A549 (cell line): Measurements from ENCODE around the gene LGI1. TPM values are rescaled to one million over a fixed set of nuclear protein-coding genes. Genes with fewer than 3 reads are reported as not detected.

Experiments used
- ATAC-seq, 2 experiments: fragments of 200-7000 bp in 1 of 2; fragments of >200 bp in 1 of 2; cut with Nextera tagmentation in 1 of 2; cut with Tn5 transposase in 1 of 2; 3 replicates each; pipeline versions ENCODE4 v1.8.0 to v1.9.1; 2018 to 2020; ENCODE audit warnings: mild to moderate bottlenecking in 1 of 2, moderate library complexity in 1 of 2
- CTCF ChIA-PET: fragments of 300-600 bp; sonication (Branson Sonifier 250); formaldehyde crosslinking; extraction: SDS; loops from one replicate; lab custom pipeline; 2021; ENCODE audit warnings: antibody characterized with exemption, inconsistent platforms; lab: Yijun Ruan, JAX
- POLR2A ChIA-PET: fragments of 350-600 bp; formaldehyde crosslinking; extraction: SDS; loops from one replicate; lab custom pipeline; 2021; ENCODE audit warnings: antibody characterized with exemption, inconsistent platforms; lab: Yijun Ruan, JAX
- DNase-seq, 2 experiments: peaks; one replicate each; pipeline versions ENCODE4 v3.0.0 to v3.0.0-alpha.2; 2011 to 2016; ENCODE audit warnings: low read depth in 1 of 2, low spot score in 1 of 2
- FAIRE-seq: peaks from 2 replicates; lab custom pipeline; 2011; peaks lifted over from hg19 to GRCh38; lab: Jason Lieb, UNC
- H3K27ac ChIP-seq, 2 experiments: fragments of >200 bp; sonication (Bioruptor Twin); formaldehyde crosslinking; 3 replicates each; pipeline ENCODE4 v1.5.1; 2016 to 2017
- H3K4me1 ChIP-seq: fragments of >200 bp; sonication (Bioruptor Twin); formaldehyde crosslinking; 3 replicates; pipeline ENCODE4 v1.6.1; 2016
- H3K4me2 ChIP-seq: fragments of >200 bp; sonication (Bioruptor Twin); formaldehyde crosslinking; 3 replicates; pipeline ENCODE4 v1.6.1; 2016
- H3K4me3 ChIP-seq: fragments of >200 bp; sonication (Bioruptor Twin); formaldehyde crosslinking; 3 replicates; pipeline ENCODE4 v1.5.1; 2016
- H3K9me3 ChIP-seq: fragments of >200 bp; sonication (Bioruptor Twin); formaldehyde crosslinking; 3 replicates; pipeline ENCODE4 v1.6.1; 2016
- BHLHE40 ChIP-seq: IDR thresholded peaks from 2 replicates; pipeline ENCODE4 v1.6.1; 2012; ENCODE audit warnings: low read depth, low read length, inconsistent platforms
- CBX8 ChIP-seq: fragments of 200-600 bp; sonication (generic); IDR thresholded peaks from 2 replicates; pipeline ENCODE4 v1.6.1; 2016
- E2F6 ChIP-seq: IDR thresholded peaks from 2 replicates; pipeline ENCODE4 v1.6.1; 2012; ENCODE audit warnings: low read depth, borderline replicate concordance
- EHMT2 ChIP-seq: fragments of 200-600 bp; sonication (generic); IDR thresholded peaks from 2 replicates; pipeline ENCODE4 v1.6.1; 2016; ENCODE audit warnings: antibody characterized with exemption, low read depth, mild to moderate bottlenecking, moderate library complexity
- FOSB ChIP-seq: fragments of 250-450 bp; sonication (Bioruptor Pico); IDR thresholded peaks from 2 replicates; pipeline ENCODE4 v1.5.0; 2020; ENCODE audit warnings: mild to moderate bottlenecking, moderate library complexity
- FOXS1 ChIP-seq: fragments of 250-450 bp; sonication (Bioruptor Pico); IDR thresholded peaks from 2 replicates; pipeline ENCODE4 v1.5.0; 2020; ENCODE audit warnings: mild to moderate bottlenecking, moderate library complexity
- HDAC2 ChIP-seq: fragments of 200-600 bp; sonication (generic); IDR thresholded peaks from 2 replicates; pipeline ENCODE4 v1.6.1; 2016
- HES2 ChIP-seq: fragments of >200 bp; sonication (Bioruptor Twin); formaldehyde crosslinking; IDR thresholded peaks from 2 replicates; pipeline ENCODE4 v1.6.1; 2016
- HEYL ChIP-seq: fragments of 250-450 bp; sonication (Bioruptor Pico); IDR thresholded peaks from 2 replicates; pipeline ENCODE4 v1.8.0; 2021; ENCODE audit warnings: mild to moderate bottlenecking, moderate library complexity
- HOXB5 ChIP-seq: fragments of 250-450 bp; sonication (Bioruptor Pico); IDR thresholded peaks from 2 replicates; pipeline ENCODE4 v1.5.0; 2020; ENCODE audit warnings: mild to moderate bottlenecking, moderate library complexity
- JUN ChIP-seq, 2 experiments: fragments of >200 bp; sonication (Bioruptor Twin); formaldehyde crosslinking; IDR thresholded peaks; 2 replicates in 1 of 2; 3 replicates in 1 of 2; pipeline ENCODE4 v1.6.1; 2016 to 2017
- KDM1A ChIP-seq: fragments of 200-600 bp; sonication (generic); IDR thresholded peaks from 2 replicates; pipeline ENCODE4 v1.6.1; 2016; ENCODE audit warnings: low read depth, mild to moderate bottlenecking
- NR3C1 ChIP-seq: fragments of >200 bp; sonication (Bioruptor Twin); formaldehyde crosslinking; IDR thresholded peaks from 3 replicates; pipeline ENCODE4 v1.6.1; 2017
- POLR2AphosphoS2 ChIP-seq: conservative IDR thresholded peaks from 2 replicates; pipeline ENCODE4 v1.6.1; 2012; ENCODE audit warnings: low read length, improper control_type of control experiment, inconsistent platforms
- RAD21 ChIP-seq, 2 experiments: fragments of >200 bp in 1 of 2; sonication (Bioruptor Twin) in 1 of 2; formaldehyde crosslinking in 1 of 2; IDR thresholded peaks in 1 of 2; conservative IDR thresholded peaks in 1 of 2; 2 replicates in 1 of 2; 3 replicates in 1 of 2; pipeline ENCODE4 v1.6.1; 2012 to 2018; ENCODE audit warnings: inconsistent platforms in 1 of 2
- RCOR1 ChIP-seq: fragments of 150-350 bp; IDR thresholded peaks from 2 replicates; pipeline ENCODE4 v1.6.1; 2014; ENCODE audit warnings: antibody characterized with exemption, low read length, low read depth
- RFX5 ChIP-seq: fragments of 450-650 bp; IDR thresholded peaks from 2 replicates; pipeline ENCODE4 v1.7.1; 2014; ENCODE audit warnings: antibody characterized with exemption, mild to moderate bottlenecking, moderate library complexity
- RNF2 ChIP-seq: fragments of 200-600 bp; sonication (generic); IDR thresholded peaks from 2 replicates; pipeline ENCODE4 v1.6.1; 2016; ENCODE audit warnings: low read depth, mild to moderate bottlenecking, antibody characterized with exemption, moderate library complexity, borderline replicate concordance
- TFCP2L1 ChIP-seq: fragments of 250-450 bp; sonication (Bioruptor Pico); IDR thresholded peaks from 2 replicates; pipeline ENCODE4 v1.5.0; 2021; ENCODE audit warnings: mild to moderate bottlenecking
- ZFP36 ChIP-seq: fragments of 450-650 bp; IDR thresholded peaks from 2 replicates; pipeline ENCODE4 v1.6.1; 2014; ENCODE audit warnings: borderline replicate concordance; ENCODE audit not compliant: partially characterized antibody
- WGBS: methylation state at CpG from one replicate; pipeline ENCODE4 v1.1.6; 2017; ENCODE audit errors: missing lambda C conversion rate; 5-methylcytosine and 5-hydroxymethylcytosine counted together
- polyA plus RNA-seq, 4 experiments: library from polyadenylated mRNA; depleted of rRNA in 3 of 4; stranded (reverse); fragments of >200 nt; fragmentation: RNase III in 1 of 4; extraction: RNeasy Plus Mini Kit Qiagen cat#74134 plus additional on column Dnase treatment in 1 of 4; gene quantifications; 2 replicates in 3 of 4; 3 replicates in 1 of 4; pipeline ENCODE4 v1.2.3, GENCODE V29; 2011 to 2017
- TF ChIP-seq, protein P1 (sequence below): IDR thresholded peaks from 2 replicates; pipeline ENCODE4 v1.6.1; 2012
- TF ChIP-seq, protein P2 (sequence below): fragments of 200-600 bp; sonication (generic); IDR thresholded peaks from 2 replicates; pipeline ENCODE4 v1.6.1; 2016; ENCODE audit warnings: antibody characterized with exemption, mild to moderate bottlenecking, moderate library complexity
- TF ChIP-seq, protein P3 (sequence below): fragments of >200 bp; sonication (Bioruptor Twin); formaldehyde crosslinking; IDR thresholded peaks from 3 replicates; pipeline ENCODE4 v1.5.1; 2016

The LGI1 gene
- polyA plus RNA-seq, 2 of the 4 experiments (the other 2 are of a cell fraction): not detected

GRCh38 chr10:93753621-93754250 is 4.0 kb upstream of the LGI1 start:
- ChIA-PET CTCF (interaction anchor here (1.2 to 1.6 kb wide), 2 partner anchors 9 to 62 kb away, joined by 4 read pairs; no protein-coding TSS in a partner anchor), POLR2A (no interaction called here)
- DNase-seq (no peak), FAIRE-seq (no peak), ATAC-seq (no peak)
- no peak for TF ChIP-seq EHMT2
- TF ChIP-seq JUN (IDR thresholded peaks at IDR 0.05): no peak
- TF ChIP-seq, protein P1, sequence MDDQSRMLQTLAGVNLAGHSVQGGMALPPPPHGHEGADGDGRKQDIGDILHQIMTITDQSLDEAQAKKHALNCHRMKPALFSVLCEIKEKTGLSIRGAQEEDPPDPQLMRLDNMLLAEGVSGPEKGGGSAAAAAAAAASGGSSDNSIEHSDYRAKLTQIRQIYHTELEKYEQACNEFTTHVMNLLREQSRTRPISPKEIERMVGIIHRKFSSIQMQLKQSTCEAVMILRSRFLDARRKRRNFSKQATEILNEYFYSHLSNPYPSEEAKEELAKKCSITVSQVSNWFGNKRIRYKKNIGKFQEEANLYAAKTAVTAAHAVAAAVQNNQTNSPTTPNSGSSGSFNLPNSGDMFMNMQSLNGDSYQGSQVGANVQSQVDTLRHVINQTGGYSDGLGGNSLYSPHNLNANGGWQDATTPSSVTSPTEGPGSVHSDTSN: no peak
- no peak for TF ChIP-seq RAD21 (conservative IDR thresholded peaks at IDR 0.05 in 1 of 2, IDR thresholded peaks at IDR 0.05 in 1 of 2)
- TF ChIP-seq RFX5: no peak
- TF ChIP-seq HEYL: no peak
- TF ChIP-seq, protein P2, sequence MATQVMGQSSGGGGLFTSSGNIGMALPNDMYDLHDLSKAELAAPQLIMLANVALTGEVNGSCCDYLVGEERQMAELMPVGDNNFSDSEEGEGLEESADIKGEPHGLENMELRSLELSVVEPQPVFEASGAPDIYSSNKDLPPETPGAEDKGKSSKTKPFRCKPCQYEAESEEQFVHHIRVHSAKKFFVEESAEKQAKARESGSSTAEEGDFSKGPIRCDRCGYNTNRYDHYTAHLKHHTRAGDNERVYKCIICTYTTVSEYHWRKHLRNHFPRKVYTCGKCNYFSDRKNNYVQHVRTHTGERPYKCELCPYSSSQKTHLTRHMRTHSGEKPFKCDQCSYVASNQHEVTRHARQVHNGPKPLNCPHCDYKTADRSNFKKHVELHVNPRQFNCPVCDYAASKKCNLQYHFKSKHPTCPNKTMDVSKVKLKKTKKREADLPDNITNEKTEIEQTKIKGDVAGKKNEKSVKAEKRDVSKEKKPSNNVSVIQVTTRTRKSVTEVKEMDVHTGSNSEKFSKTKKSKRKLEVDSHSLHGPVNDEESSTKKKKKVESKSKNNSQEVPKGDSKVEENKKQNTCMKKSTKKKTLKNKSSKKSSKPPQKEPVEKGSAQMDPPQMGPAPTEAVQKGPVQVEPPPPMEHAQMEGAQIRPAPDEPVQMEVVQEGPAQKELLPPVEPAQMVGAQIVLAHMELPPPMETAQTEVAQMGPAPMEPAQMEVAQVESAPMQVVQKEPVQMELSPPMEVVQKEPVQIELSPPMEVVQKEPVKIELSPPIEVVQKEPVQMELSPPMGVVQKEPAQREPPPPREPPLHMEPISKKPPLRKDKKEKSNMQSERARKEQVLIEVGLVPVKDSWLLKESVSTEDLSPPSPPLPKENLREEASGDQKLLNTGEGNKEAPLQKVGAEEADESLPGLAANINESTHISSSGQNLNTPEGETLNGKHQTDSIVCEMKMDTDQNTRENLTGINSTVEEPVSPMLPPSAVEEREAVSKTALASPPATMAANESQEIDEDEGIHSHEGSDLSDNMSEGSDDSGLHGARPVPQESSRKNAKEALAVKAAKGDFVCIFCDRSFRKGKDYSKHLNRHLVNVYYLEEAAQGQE: no peak
- no peak for TF ChIP-seq E2F6
- H3K9me3 ChIP-seq: no peaks in the 10 kb centered on the region
- 89% methylated on average over 3 of the region's 3 CpGs for WGBS
- H3K27ac ChIP-seq: no peak overlapping the region
- no peak overlapping the region for H3K4me3 ChIP-seq
- no peak overlapping the region for H3K4me2 ChIP-seq
- H3K4me1 ChIP-seq: peaks cover 10% of the 10 kb centered on the region; the same call in 1 of the 3 replicates

- Histone ChIP-seq H3K4me3 (no peak overlapping the region), H3K4me2 (no peak overlapping the region), H3K9me3 (no peaks in the 10 kb centered on the region), H3K27ac (no peak overlapping the region), H3K4me1 (peaks cover 10% of the 10 kb centered on the region; the same call in 1 of the 3 replicates)
- TF ChIP-seq RNF2 (no peak), EHMT2 (no peak), JUN (IDR thresholded peaks at IDR 0.05) (no peak)
- DNase-seq (no peak), ATAC-seq (no peak), FAIRE-seq (no peak)
- POLR2A ChIA-PET: no interaction called here
- 52% methylated on average over 3 of the region's 3 CpGs for WGBS
- CTCF ChIA-PET: interaction anchor here (1.6 kb wide), 1 partner anchor 10 kb away, joined by 4 read pairs; no protein-coding TSS in a partner anchor
Measured at GRCh38 chr10:93754761-93755160, 3.0 kb upstream of the LGI1 start.

- ATAC-seq: no peak
- Histone ChIP-seq H3K4me3 (no peak overlapping the region), H3K4me1 (peaks cover 10% of the 10 kb centered on the region; the same call in 1 of the 3 replicates), H3K4me2 (no peak overlapping the region), H3K27ac (no peak overlapping the region), H3K9me3 (no peaks in the 10 kb centered on the region)
- FAIRE-seq: no peak
- POLR2A ChIA-PET: no interaction called here
- DNase-seq: no peak
- WGBS: 64% methylated on average over 10 of the region's 10 CpGs
- CTCF ChIA-PET: no interaction called here
- TF ChIP-seq HOXB5: no peak
- no peak for TF ChIP-seq HDAC2
- TF ChIP-seq RCOR1: no peak
- TF ChIP-seq KDM1A: no peak
- TF ChIP-seq CBX8: no peak
- no peak for TF ChIP-seq RNF2
- TF ChIP-seq, protein P3, sequence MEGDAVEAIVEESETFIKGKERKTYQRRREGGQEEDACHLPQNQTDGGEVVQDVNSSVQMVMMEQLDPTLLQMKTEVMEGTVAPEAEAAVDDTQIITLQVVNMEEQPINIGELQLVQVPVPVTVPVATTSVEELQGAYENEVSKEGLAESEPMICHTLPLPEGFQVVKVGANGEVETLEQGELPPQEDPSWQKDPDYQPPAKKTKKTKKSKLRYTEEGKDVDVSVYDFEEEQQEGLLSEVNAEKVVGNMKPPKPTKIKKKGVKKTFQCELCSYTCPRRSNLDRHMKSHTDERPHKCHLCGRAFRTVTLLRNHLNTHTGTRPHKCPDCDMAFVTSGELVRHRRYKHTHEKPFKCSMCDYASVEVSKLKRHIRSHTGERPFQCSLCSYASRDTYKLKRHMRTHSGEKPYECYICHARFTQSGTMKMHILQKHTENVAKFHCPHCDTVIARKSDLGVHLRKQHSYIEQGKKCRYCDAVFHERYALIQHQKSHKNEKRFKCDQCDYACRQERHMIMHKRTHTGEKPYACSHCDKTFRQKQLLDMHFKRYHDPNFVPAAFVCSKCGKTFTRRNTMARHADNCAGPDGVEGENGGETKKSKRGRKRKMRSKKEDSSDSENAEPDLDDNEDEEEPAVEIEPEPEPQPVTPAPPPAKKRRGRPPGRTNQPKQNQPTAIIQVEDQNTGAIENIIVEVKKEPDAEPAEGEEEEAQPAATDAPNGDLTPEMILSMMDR: no peak
- no peak for TF ChIP-seq POLR2AphosphoS2
- no peak for TF ChIP-seq HES2
- TF ChIP-seq ZFP36: no peak
- TF ChIP-seq FOXS1: no peak
- TF ChIP-seq NR3C1: no peak
- no peak for TF ChIP-seq BHLHE40
- no peak for TF ChIP-seq EHMT2
- no peak for TF ChIP-seq FOSB (CRISPR knock-in tag)
- no peak for TF ChIP-seq TFCP2L1
Measured at GRCh38 chr10:93755443-93756116, 2.2 kb upstream of the LGI1 start.
